Measurements from ENCODE around the gene PIK3C3.
A peak's percentile ranks its signal among the peaks of the same experiment; 100 is the strongest.
"Not testable (repeated sequence)": the region's sequence is repeated elsewhere in the genome, so short reads cannot be mapped to it uniquely, and the experiment has no call there.

Gene PIK3C3

DNA sequence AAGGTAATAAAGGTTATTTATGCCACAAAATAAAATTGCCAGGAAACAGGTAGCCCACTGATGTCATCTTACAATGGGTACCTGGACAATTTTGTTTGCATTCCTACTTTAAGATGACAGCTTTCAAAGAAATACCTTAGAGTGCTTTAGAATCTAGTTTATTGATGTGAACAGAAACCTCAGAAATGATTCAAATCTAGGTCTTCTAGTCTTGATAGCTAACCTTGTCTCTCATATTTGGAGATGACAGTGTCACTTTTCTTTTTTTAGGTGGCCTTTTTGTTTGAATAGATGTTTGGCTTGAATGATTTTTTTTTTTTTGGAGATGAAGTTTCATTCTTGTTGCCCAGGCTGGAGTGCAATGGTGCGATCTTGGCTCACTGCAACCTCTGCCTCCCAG, 69.1 kb downstream of the PIK3C3 start:
- DNase-seq (ENCODE audit: low read depth): no peak

DNA sequence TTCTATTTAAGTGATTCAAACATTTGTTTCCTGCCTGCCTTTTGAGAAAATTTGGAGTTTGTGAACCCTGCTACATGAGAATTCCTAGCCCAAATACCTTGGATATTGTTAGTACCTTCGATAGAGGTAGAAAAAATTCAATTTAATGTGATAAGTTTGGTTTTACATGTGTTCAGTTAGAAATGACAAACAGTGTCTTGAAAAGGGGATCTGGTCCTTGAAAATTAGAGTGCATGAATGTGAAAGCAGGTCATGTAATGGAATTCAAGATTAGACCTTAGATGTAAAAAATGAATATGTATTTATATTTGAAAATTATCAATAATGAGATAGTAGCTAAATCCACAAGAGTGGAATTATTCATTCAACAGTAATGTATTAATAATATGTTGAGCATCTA, 70.5 kb downstream of the PIK3C3 start:
- no peak for DNase-seq (ENCODE audit: low read depth)

DNA sequence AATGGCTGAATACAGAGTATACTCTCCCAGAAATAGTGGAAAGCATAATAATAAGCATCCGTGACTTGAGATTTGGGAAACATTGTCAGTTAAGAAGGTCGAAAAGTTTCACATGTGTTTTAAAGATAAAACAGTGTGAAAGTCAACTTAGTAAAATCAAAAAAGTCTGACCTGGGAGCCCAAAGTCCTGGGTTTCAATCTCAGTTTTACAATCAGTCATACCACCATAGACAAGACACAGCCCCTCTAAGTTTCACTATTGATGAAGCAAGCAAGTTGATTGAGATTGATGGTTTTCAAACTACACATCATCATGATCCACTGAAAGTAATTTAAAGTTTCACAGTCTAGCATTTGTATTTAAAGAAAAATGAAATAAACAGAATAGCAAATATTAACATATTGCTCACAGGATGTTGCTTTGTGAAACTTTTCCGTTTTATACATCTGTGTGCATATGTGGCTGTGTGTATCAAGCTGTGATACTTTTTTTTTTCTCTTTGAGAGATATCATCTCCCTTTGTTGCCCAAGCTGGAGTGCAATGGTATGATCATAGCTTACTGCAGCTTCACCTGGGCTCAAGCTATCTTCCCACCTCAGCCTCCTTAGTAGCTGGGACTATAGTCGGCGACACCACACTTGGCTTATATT, 71.1 kb downstream of the PIK3C3 start:
- DNase-seq (ENCODE audit: low read depth): no peak

DNA sequence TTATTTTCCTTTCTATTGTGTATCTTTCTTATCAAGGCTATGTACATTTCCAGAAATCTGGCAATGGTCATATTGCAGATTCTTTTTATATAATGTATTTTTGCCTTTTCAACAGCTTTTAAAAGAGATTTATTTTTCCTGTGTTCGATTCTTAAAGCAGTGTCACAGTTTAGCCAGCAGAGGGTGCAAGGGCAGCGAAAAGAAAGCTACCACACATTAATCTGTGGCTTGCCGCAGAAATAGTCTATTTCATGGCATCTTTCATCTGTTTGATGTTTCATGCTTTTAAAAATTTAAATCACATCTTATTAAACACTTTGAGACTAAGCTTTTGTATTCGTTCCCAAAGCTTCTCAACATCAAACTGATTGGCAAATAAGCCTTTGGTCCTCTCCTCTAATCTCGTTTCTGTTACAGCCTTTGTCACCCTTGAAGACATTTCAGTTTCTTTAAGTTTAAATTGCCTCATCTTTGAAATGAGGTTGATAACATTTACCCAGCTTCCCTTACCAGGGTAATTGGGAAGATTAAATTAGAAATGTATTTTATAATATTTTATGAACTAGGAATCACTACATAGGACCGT, 73.3 kb downstream of the PIK3C3 start:
- peak; percentile 11 for DNase-seq (ENCODE audit: low read depth)

DNA sequence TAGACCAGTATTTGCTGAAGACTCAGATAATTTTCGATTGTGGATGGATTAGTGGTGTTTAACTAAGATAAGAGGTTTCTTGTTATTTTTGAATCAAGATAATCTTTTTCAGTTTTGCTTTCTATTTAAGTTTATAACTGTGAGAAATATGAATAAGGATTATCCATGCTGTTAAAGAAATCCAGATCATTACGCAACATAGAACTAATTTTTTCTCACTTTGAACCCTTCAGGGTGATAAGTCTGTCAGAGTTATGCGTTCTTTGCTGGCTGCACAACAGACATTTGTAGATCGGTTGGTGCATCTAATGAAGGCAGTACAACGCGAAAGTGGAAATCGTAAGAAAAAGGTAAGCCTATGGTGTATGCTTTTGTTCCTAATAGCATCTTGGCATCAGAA, 74.1 kb downstream of the PIK3C3 start:
- no peak for DNase-seq (ENCODE audit: low read depth)

DNA sequence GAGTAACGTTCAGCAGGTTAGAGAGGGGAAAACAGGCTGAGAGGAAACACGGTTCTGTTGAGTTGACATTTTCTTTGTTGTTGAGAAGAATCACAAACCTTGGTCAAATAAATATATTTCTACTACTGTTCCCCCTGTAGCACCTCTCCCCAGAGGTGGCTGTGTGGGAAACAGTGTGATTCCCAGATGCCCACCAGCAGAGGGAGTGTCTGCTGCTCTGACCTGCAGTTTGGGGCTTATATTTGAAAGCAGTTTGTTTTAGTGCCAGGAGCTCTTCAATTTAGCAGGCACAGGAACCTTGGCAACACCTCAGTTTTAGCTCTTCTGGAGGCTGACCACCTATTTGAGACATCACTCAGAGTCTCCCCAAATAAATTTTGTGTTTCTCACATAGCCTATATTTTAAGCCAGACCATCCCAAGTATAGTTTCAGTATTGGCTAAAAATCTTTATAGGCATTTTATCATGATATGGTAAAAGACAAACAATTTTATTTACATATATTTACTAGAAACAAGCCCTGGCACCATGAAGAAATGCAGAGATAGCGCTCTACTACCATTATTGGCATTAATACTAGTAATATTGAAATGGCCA, 75.7 kb downstream of the PIK3C3 start:
- no peak for DNase-seq (ENCODE audit: low read depth)

DNA sequence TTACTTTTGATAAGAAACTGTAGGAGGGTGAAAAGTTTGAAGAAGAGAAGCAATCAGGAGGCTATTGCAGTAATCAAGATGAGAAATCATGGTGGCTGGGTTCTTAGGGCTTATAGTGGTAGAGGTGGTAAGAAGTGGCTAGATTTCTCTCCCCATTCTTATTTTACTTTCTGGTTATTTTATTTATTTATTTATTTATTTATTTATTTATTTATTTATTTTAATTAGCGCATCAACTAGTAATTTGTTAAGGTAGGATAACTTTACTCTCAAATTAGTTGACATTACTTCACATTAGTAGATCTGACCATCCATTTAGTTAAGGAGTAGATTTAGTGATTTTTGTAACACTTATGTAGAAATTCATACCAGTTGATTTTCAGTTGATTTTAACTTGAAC, 77.4 kb downstream of the PIK3C3 start:
- no peak for DNase-seq (ENCODE audit: low read depth)

DNA sequence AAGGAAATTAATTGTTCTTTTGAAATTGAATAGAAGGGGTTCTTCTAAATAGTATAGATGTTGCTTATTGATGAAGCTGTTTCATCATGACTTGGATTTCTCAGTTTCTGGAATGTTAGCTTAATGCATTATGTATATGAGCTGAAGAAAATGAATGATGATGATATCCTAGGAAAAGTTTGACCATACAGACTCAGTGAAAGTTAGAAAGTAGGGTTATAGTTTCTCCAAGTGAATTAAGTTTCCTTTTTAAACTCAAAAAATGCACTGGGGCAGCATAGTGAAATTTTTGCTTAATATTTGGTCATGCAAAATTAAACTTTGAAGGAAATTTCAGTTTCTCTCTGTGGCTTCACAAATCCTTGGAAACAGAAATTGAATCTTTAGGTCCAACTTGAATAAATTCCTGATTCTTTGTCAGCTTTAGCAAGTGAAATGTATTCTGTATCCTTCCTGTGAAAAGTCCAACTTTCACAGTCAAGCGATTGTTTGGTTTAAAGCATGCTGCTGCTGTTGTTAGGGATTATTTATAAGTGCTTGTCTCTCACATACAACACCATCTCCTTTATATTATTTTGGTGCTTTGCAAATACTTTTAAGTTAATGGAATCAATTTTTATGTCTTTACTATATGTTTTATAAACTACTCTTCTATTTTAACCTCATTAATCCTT, 78.2 kb downstream of the PIK3C3 start:
- DNase-seq (ENCODE audit: low read depth): no peak

DNA sequence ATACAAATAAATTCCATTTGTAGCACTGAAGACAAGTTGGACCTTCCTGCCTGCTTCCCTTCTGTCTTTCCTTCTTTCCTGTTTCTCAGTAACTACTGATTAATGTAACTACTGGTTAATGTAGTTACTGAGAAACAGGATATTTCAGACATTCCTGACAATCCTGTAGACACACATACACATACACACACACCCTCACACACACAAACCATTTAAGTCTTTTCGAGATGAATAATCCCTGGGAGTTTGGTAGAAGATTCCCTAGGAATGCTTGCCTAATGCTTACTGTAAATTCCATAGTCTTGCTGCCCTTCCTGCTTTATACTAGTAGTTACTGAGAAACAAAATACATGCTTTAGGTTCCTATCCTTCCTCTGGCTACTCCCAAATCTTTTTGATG, 83.9 kb downstream of the PIK3C3 start:
- DNase-seq (ENCODE audit: low read depth): peak; percentile 74

DNA sequence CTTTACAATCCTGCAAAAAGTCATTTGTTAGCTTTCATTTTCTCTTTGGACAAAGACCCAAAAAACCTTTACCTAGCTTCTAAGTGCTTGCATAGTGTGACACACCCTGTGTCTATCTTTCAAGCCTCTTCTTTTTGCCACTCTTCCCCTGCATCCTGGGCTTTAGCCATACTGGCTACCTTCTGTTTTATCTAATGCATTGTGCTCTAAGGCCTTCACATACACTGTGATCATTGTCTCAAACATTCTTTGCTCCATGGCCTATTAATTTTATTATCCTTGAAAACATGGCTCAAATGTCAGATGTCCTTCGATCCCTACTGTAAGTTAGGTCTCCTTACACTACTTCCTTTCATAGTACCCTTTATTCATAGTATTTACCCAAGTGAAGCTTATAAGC, 84.4 kb downstream of the PIK3C3 start:
- no peak for DNase-seq (ENCODE audit: low read depth)

DNA sequence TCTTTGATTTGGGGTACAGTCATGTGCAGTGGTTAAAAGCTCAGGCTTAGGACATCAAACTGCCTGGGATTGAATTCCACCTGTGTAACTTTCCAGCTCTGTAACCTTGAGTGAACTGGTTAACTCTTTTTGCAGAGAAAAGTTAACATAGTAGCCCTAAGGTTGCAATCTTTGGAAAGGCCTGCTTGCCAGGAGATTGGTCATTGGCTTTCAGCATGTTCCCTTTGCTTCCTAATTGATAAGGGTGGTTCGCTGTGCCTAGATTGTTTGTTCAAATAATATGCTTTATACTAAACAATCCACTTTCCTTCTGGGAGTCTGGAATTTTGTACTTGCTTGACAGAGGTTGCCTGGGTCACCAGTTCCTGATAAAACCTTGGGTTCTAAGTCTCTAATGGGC, 86.8 kb downstream of the PIK3C3 start:
- no peak for DNase-seq (ENCODE audit: low read depth)

DNA sequence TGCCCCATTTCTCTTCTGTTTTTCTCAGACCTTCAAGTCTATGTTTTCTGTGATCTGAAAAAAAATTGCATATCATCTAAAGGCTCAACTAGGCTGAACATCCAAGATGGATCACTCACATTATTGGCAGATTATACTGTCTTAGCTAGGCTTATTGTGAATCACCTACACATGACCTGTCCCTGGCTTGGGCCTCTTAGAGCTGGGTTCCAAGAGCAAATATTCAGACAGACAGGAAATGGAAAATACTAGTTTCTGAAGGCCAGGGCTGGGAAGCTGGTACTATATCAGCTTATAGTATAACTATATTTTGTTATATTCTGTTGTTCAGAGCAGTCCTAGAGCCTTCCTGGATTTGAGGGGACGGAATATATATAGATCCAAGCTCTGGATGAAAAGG, 90.3 kb downstream of the PIK3C3 start:
- peak; percentile 2 for DNase-seq (ENCODE audit: low read depth)

DNA sequence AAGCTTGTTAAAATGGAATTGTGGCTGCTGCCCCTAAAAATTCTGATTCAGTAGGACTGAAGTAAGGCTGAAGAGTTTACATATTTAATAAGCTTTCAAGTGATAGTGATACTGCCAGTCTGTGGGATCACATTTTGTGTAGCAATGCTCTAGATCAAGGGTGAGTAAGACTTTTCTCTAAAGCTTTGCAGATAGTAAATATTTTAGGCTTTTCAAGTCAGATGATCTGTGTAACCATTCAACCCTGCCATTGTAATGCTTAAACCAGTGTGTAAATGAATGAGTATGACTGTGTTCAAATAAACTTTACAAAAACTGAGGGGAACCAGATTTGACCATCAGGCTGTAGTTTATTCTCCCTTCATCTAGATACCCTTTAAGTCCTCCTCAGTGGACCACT, 92.7 kb downstream of the PIK3C3 start:
- peak; percentile 23 for DNase-seq (ENCODE audit: low read depth)

DNA sequence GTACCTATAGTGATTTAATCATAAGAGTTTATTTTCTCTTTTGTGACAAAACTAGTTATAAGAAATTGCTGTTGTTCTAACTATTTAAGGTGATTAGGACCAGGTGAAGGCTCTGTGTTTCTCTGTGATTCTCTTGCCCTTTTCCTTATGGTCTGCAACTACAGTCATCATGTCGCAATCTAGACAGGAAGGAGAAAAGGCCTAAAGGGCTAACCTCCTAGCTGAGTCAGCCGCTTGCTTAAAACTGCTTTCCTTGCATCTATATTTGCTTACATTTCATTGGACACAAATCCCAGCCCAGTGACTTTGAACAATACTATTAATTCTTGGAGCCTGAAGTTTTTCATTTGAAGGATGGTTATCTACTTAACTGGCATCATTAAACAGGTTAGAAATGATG, 93.1 kb downstream of the PIK3C3 start:
- peak; percentile 80 for DNase-seq (ENCODE audit: low read depth)

DNA sequence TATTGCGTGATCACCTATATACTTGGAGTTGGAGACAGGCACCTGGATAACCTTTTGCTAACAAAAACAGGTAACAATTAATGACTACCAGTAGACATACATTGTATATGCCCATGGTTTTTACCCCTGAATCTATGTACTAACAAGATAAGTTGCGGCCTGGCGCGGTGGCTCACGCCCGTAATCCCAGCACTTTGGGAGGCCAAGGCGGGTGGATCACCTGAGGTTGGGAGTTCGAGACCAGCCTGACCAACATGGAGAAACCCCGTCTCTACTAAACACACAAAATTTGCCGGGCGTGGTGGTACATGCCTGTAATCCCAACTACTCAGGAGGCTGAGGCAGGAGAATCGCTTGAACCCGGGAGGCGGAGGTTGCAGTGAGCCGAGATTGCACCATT, 94.5 kb downstream of the PIK3C3 start:
- not testable (repeated sequence) for DNase-seq (ENCODE audit: low read depth)

DNA sequence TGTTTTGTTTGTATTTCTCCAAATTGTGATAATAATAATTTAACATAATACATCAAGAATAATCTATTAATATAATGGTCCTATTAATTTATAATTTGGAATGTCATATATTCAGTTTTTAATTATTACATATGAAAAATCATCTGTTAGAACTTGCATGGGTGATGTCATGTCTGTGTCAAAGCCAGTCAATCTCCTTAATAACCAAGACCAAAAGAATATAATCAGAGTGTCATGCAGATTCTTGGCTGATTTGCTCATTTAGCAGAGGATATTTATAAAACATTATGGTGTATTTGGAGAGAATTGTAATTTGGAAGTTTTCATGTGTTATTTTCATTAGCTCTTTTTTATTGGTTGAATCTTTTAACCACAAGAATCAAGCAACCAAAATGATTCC, 96.4 kb downstream of the PIK3C3 start:
- no peak for DNase-seq (ENCODE audit: low read depth)

DNA sequence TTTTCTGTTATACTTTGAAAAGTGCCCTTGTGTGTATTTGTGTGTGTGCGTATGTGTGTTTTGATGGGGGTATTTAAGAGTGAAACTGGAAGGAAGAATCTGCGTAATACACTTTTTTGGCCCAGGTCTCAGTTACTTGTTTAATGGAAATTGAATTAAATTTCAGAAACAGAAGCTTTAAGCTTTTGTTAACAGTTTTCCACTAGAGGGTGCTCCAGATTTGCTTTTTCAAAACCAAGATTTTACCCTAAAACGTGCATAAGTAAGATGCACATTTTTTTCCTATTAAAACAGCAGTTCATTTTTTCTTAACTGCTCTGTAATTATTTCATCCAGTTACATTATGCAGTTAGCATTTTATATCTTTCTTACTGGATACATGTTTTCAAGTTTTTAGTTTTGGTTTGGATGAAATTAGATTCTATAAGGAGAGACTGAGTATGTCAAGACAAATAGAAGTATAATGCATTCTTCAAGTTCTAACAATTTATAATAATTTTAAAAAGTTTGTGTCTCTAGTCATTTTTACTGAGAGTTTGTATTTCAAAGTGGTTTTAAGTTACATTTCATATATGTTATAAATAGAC, 97.2 kb downstream of the PIK3C3 start:
- DNase-seq (ENCODE audit: low read depth): peak; percentile 38

DNA sequence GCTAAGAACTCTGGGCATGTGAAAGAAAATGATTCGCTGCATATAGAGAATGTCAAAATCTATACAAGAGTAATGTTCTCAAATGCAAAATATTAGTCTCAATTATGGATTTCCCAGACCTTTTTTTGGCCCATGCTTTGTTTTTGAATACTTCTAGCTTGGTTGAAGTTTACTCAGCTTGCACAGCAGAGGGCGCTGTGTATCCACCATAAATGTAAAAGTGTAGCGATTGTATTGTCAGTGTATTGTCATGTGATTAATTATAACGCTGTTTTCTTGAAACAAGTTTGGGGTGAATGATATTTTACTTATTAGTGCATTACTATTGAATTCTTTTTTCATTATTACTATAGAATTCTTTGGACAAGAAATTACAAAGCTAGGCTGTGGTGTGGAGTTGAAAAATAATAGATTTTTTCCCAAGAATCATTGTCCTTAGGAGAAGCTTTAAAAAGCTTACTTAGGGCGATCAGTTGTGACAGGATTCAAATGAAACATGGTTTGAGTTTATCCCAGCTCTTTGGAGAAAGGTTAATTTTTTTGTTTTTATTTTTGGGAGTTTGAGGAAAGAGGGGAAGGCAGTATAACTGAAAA, 98.3 kb downstream of the PIK3C3 start:
- peak; percentile 50 for DNase-seq (ENCODE audit: low read depth)

DNA sequence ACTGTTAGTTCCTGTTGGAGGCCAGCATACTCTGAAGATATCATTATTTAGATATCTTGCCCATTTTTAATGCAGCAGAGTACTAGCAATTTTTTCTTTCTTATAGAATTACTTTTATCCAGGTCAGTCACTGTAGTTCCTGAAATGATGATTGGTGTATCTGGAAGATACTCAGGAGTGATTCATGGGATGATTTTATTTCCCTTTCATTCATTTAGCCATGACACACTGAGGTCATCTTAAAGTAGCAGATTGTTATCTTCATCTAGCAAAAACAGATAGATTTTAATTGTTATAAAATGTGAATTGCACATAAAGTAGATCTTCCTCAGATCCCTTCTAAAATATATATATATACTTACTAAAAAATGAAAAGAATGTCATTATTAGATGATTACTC, 109.1 kb downstream of the PIK3C3 start:
- no peak for DNase-seq (ENCODE audit: low read depth)

DNA sequence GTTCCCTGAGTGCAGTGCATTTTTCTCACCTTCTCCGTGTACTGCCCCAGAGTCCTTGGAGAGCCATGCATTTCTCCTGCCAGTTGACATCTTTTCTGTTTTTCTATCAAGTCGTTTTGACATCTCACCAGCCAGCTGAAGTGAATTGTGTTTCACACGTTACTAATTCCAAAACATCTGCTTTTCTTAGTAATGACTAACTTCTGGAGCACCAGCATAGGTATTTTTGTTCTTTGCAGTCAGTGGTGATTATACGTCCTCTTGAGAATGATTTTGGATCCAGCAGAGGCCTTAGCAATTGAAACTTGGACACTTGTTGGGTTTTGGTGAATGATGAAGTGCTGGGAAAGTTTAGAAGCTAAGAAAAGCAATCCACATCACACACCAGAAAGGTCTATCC, 112.5 kb downstream of the PIK3C3 start:
- no peak for DNase-seq (ENCODE audit: low read depth)

DNA sequence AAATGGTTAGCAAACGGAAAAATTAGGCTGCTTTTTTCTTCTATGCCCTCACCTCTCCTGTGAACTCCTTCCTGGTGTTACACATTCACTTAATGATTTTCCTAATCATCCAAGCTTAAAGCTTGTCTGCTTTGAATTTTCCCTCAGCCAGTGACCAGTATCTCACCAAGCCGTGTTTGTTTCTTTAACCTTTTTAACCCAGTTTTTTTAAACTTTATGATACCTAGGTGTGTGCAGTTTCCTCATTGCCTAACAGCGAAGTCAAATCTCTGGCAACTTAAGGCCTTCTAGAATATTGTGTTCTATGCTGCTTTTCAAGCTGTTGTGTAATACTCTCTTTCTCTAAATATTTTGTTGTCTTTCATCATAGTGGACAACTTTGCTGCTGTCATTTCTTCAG, 113.0 kb downstream of the PIK3C3 start:
- DNase-seq (ENCODE audit: low read depth): no peak

DNA sequence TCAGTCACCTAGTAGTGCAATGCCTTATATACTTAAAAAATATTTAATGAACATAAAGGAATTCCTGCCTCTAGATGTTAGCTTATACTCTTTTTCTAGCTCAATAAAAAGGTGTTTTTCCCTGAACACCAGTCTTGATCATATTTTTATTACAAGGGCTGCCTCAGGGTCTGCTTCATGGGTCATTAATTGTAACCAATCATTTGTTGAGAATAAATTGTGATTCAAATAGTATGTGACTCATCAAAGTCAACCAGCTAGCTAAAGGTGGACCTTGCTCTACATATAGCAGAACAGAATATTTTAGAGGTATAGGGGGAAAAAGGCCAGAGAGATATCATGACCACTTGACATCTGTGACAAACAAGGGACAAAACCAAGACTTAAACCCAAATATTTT, 114.0 kb downstream of the PIK3C3 start:
- DNase-seq (ENCODE audit: low read depth): no peak

DNA sequence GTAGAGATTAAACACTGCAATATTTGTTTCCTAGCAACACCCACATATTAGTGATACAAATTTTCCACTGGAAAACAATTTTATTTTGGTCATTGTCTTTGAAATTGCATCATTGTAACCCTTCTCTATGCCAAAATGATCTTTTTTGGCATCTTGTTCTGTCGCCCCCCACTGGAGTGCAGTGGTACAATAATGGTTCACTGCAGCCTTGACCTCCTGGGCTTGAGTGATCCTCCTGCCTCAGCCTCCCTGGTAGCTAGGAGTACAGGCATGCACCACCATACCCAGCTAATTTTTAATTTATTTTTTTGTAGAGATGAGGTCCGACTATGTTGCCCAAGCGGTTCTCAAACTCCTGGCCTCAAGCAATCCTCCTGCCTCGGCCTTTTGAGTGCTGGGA, 117.4 kb downstream of the PIK3C3 start:
- peak; percentile 4 for DNase-seq (ENCODE audit: low read depth)

Data from fibroblast of gingiva (primary cell).